ENCODE data around the gene AXDND1.
"Not testable (repeated sequence)": the region's sequence is repeated elsewhere in the genome, so short reads cannot be mapped to it uniquely, and the experiment has no call there.

AXDND1 gene

DNA sequence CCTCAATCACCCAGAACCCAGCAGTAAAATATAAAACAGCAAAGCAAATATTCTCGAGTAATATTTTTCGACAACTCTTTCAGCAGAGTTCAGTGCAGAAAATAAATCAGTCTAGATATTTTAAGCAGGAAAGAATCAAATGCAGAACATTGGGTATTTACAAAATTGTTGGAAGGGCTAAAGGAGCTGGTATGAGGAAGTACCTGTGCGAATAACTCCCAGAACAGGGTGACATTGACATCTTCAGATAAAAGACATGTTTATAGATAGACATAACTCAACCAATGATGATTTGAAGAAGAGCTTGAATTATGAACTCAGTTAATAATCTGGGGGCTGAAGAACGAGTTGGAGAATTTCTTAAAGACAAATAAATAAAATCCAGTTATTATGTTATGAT, 6.4 kb downstream of the AXDND1 start:
- no peak for DNase-seq

DNA sequence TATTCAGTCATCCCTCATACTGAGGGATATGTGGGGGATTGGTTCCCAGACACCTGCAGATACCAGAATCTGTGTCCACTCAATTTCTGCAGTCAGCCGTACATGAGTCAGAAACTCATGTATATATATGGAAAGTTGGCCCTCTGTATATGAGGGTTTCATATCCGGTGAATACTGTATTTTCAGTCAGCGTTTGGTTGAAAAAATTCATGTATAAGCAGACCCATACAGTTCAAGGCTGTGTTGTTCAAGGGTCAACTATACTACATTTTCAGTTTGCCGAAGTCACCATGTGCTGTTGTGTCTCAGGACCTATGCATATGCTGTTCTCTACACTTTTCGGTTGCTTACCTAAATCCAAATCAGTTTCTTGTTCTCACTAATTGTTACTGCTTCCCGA, 10.5 kb downstream of the AXDND1 start:
- no peak for DNase-seq

DNA sequence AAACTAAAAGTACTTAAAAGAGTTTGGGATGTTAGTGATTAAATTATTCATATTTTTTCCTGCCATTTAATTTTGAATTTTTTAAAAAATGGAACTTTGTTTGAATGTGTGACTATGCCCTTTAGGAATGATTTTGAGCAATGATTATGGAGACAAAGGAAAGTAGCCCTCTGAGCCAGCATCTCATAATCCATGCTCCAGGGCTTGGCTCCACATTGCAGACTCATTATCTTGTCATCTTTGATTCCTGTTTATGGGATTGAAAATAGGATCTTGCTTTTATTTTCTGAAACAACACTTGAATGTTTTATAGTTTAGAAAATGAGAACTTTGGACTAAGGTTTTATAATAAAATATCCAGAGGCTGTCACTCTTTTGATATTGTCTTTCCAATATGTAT, 14.5 kb downstream of the AXDND1 start:
- DNase-seq: no peak

DNA sequence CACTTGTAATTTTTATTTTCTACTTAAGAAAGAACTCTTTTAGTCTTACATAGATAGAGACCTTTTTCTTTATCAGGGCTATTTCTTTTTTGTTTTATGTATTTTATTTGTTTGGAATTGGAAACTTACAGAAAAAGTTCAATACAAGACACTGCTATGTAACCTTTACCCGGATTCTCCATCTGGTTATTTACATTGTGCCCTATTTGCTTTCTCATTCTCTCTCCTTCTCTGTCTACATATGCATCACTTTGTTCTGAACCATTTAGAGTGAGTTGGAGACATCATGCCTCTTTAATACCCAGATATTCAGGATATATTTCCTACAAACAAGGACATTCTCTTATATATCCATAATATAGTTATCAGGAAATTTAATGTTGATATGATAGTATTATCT, 18.3 kb downstream of the AXDND1 start:
- DNase-seq: no peak

DNA sequence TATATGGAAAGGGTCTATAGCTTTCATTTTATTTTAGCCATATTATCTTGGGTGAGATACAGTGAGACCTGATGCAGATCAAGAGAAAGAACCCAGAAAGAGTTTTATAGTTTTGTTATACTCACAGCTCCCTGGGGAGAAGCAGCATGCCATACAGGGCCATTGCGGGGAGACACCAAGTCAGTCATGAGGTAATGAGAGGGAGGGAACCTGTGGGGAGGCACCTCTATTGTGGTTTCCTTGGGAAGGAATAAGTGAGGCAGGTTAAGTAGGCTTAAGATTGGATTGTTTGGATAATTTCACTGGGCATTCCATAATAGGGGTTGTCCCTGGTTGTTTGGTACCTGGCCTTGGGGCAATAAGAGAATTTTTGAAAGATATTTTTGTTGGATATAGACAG, 19.7 kb downstream of the AXDND1 start:
- DNase-seq: no peak

DNA sequence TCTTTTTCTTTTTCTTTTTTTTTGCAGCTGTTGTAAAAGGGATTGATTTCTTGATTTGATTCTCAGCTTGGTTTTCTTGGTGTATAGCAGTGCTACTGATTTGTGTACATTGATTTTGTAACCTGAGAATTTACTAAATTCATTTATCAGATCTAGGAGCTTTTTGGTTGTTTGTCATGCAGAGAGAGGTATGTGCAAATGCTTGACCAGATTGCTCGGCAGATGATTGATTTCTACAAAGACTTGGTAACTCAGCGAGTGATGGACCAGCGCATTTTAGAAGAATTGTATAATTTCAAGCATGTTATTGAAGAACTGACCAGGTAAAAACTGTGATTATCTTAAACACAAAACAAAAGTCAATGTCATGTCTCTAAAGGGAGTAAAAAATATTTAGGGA, 27.9 kb downstream of the AXDND1 start:
- DNase-seq: no peak

DNA sequence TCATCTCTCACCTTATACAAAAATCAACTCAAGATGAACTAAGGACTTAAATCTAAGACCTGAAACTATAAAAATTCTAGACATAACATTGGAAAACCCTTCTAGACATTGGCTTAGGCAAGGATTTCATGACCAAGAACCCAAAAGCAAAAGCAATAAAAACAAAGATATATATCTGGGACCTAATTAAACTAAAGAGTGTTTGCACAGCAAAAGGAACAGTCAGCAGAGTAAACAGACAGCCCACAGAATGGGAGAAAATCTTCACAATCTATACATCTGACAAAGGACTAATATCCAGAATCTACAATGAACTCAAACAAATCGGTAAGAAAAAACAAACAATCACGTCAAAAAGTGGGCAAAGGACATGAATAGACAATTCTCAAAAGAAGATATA, 33.6 kb downstream of the AXDND1 start:
- not testable (repeated sequence) for DNase-seq

DNA sequence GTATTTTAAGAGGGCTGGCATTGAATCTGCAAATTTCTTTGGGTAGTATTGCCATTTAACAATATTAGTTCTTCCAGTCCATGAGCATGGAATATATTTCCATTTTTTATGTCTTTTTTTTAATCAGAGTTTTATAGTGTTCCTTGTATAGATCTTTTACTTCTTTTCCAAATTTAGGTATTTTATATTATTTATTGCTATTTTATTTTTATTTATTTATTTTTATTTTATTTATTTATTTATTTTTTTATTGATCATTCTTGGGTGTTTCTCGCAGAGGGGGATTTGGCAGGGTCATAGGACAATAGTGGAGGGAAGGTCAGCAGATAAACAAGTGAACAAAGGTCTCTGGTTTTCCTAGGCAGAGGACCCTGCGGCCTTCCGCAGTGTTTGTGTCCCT, 52.0 kb downstream of the AXDND1 start:
- not testable (repeated sequence) for DNase-seq

DNA sequence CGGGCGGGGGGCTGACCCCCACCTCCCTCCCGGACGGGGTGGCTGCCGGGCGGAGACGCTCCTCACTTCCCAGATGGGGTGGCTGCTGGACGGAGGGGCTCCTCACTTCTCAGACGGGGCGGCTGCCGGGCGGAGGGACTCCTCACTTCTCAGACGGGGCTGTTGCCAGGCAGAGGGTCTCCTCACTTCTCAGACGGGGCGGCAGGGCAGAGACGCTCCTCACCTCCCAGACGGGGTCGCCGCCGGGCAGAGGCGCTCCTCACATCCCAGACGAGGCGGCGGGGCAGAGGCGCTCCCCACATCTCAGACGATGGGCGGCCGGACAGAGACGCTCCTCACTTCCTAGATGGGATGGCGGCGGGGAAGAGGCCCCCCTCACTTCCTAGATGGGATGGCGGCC, 52.9 kb downstream of the AXDND1 start:
- DNase-seq: not testable (repeated sequence)

DNA sequence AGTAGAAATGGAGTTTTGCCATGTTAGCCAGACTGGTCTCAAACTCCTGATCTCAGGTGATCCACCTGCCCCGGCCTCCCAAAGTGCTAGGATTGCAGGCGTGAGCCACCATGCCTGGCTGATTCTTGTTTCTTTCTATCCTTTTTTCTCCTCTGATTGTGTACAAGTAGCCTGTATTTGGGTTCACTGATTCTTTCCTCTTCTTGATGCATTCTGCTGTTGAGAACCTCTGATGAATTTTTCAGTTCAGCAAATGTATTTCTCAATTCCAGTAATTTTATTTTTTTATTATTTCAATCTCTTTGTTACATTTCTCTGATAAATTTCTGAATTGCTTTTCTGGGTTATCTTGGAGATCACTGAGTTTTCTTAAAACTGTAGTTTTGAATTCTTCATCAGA, 58.8 kb downstream of the AXDND1 start:
- DNase-seq: no peak

DNA sequence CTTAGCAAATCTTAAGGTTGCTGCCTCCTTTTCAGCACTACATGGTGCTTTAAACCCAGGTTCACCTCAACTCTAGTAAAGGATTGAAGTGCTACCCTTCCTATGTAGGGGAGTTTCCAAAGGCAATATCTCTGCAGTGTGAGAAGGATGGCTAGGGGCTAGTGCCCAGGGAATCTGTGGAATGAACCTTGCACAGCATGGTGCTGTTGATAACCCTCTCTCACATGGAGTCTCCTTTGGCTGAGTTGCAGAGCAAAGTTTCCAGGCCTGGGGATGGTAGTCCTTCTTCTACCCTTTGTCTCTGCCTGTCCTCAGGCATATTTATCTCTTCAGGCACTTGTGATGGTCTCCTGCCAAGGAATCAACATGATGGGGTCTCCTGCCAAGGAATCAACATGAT, 59.4 kb downstream of the AXDND1 start:
- DNase-seq: no peak

DNA sequence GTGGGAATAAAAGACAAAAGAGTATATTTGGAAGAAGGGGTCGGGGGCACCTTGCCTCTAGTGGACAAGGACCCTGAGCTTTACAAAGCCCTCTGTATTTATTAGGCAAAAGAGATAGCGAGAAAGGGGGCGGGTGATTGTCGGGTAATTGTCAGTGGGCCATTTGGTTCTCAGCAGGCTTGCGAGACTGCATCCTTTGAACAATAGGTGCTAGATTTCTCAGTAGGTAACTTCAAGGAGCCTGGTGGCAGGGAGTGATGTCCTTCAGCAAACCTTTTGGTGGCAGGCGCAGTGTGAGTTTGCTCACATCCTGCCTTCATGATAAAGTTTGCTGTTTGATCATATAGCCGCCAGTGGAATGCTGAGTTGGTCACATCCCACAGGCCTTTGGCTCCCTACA, 71.4 kb downstream of the AXDND1 start:
- DNase-seq: no peak

DNA sequence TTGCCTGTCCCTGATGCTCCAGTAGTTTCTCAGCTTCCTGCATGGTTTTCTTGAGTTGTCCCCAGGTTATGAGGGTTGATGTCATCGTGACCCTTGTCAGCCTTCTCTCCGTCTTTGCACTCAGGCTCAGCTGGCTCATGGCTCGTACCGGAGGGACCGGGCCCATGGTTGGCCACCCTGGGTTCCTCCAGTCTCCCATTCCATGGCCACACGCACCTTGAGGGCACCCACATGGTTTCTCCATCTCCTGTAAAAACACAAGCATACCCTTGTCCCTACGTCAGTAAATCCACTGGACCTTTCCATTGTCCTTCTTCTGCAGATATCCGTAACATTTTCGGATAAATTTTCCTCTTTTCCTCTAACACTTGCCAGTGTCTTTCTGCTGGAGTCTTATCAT, 73.9 kb downstream of the AXDND1 start:
- not testable (repeated sequence) for DNase-seq

DNA sequence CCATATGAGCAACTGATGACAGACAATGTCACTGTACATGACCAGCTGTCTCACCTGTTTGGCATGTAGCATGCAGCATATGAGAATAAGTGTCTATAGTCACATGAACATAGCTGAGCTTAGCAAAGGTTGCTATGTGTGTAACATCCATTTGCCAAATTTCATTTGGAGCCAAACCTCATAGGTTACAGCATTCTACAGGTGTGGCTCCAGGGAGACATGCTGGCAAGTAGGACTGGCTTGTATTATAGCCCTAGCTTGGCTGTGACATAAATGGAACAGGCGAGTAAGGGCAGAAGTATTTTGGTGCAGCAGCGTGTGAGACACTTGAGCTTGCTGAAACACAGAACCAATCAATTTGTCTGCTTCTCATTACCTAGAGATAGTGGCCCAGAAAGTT, 74.5 kb downstream of the AXDND1 start:
- DNase-seq: not testable (repeated sequence)

DNA sequence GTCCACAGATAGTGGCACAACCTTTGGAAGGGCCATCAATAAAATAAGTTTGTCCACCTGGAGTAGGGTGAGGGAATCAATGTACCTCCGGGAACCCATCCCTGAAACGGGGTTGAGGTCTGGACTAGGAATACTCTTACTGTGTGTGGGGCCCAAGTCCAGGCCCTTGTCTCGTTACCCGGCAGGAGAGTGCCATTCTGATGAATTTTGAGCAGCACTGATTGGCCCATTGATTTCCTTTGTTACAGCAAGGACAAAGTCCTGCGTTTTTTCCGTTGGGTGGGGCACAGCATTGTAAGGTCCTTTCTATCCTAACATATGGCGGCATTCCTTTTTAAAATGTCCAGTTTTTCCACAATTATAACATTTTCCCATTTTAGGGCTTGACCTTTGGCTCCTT, 75.2 kb downstream of the AXDND1 start:
- DNase-seq: no peak

DNA sequence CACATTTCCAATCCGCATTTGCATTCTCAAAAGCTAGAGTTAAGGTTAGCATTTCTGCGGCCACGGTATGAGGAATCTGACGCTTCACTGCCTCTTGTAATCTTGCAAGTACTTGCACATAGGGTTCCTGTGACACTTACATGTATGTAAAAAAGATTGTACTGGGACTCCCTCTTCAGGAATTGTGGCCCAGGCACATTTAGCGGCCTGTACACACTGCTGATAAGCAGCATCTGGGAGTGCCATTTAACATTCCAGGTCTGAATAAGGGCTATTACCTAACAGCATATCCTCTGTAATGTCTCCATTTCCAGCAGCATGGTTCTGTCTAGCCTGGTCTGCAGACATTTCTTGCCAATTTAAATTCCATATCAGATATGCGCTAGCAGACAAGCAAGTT, 75.7 kb downstream of the AXDND1 start:
- DNase-seq: no peak

DNA sequence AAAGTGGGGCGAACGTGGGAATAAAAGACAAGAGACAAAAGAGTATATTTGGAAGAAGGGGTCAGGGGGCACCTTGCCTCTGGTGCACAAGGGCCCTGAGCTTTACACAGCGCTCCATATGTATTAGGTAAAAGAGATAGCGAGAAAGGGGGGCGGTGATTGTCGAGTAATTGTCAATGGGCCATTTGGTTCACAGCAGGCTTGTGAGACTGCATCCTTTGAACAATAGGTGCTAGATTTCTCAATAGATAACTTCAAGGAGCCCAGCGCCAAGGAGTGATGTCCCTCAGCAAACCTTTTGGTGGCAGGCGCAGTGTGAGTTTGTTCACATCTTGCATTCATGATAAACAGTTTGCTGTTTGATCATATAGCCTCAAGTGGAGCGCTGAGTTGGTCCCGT, 77.1 kb downstream of the AXDND1 start:
- DNase-seq: not testable (repeated sequence)

DNA sequence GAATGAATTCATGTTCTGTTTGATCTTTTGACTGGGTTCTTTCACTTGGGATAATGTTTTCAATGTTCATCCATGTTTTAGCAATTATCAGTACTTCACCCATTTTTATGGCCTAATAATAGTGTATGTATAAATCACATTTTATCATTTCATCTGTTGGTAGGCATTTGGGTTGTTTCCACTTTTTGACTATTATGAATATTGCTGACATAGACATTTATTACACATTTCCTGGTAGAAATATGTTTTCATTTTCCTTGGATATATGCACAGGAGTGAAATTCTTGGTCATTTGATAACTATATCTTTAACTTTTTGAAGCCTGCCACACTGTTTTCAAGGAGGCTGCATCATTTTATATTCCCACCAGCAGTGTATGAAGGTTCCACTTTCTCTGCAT, 79.8 kb downstream of the AXDND1 start:
- DNase-seq: no peak

DNA sequence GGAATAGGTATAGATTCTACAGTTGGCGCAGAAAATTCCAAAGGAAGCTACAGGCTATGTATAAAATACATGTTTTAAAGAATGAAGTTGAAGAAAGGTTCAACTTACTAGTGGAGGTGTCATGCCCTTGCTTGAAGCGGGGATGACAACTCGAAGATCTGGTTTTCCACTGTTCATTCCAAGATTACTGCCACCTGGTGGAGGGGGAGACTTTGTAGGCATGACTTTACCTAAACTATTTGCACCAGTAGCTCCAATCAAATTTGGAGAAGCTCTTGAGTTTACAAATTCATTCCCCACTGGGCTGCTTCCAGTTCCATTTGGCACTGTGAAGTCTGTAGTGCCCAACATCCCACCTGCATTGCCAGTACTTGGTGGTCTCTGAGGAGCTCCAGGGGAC, 81.7 kb downstream of the AXDND1 start:
- no peak for DNase-seq

DNA sequence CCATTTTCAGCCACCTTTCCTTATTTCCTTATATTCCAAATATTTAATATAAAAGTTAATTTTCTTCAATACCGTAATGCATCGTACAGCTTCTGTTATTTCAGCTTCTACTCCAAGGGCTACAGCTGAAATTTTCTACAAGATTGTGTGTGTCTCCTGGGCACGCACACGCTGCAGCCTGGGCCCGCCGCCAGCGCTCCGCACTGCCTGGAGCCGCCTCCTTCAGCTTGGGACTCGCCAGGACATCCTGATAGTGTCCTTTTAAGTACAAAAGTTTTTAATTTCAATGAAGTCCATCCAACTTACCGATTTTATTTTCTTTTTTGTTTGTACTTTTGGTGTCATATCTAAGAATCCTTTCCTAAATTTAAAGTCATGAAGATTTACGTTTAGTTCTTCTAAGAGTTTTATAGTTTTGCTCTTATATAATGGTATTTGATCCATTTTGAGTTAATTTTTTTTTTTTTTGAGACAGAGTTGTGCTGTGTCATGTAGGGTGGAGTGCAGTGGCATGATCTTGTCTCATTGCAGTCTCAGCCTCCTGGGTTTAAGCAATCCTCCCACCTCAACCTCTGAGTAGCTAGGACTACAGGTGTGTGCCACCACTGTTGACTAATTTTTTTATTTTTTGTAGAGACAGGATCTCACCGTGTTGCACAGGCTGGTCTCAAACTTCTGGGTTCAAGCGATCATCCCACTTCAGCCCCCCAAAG, 82.8 kb downstream of the AXDND1 start:
- DNase-seq: no peak

DNA sequence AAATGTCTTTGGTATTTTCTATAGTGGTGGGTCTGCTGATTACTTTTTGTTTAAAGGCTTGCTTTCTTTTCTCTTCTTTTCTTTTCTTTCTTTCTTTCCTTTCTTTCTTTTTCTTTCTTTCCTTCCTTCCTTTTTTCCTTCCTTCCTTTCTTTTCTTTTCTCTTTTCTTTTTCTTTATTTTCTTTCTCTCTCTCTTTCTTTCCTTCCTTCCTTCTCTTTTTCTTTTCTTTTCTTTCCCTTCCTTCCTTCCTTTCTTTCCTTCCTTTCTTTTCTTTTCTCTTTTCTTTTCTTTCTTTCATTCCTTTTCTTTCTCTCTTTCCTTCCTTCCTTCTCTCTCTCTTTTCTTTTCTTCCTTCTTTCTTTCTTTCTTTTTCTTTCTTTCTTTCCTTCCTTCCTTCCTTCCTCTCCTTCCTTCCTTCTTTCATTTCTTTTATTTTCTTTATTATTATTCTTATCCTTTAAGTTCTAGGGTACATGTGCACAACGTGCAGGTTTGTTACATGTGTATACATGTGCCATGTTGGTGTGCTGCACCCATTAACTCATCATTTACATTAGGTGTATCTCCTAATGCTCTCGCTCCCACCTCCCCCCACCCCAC, 93.9 kb downstream of the AXDND1 start:
- DNase-seq: not testable (repeated sequence)

DNA sequence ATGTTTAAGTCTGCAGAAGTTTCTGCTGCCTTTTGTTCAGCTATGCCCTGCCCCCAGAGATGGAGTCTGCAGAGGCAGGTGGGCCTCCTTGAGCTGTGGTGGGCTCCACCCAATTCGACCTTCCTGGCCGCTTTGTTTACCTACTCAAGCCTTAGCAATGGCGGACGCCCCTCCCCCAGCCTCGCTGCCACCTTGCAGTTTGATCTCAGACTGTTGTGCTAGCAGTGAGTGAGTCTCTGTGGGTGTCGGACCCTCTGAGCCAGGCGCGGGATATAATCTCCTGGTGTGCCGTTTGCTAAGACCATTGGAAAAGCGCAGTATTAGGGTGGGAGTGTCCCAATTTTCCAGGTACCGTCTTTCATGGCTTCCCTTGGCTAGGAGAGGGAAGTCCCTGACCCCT, 99.9 kb downstream of the AXDND1 start:
- not testable (repeated sequence) for DNase-seq

DNA sequence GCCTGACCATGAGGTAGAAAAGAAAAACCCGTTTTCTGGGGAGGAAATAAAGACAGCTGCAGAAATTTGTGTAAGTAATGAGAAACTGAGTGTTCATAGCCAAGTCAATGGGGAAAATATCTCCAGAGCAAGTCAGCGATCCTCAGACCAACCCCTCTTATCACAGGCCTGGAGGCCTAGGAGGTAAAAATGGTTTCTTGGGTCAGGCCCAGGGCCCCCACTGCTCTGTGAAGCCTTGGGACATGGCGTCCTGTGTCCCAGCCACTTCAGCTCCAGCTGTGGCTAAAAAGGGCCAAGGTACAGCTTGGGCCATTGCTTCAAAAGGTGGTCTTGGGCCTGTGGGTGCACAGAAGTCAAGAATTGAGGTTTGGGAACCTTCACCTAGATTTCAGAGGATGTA, 108.9 kb downstream of the AXDND1 start:
- no peak for DNase-seq

DNA sequence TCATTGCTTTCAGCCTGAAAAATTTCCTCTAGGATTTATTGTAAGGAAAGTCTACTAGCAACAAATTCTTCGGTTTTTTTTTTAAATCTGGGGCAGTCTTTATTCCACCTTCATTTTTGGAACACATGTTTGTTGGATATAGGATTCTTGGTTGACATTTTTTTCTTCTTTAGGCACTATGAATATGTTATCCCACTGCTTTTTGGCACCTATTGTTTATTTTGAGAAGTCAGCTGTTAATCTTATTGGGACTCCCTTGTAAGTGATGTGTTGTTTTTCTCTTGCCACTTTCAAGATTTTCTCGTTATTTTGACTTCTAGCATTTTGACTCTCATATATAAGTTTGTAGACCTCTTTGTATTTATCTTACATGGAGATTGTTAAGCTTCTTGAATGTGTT, 110.7 kb downstream of the AXDND1 start:
- no peak for DNase-seq

DNA sequence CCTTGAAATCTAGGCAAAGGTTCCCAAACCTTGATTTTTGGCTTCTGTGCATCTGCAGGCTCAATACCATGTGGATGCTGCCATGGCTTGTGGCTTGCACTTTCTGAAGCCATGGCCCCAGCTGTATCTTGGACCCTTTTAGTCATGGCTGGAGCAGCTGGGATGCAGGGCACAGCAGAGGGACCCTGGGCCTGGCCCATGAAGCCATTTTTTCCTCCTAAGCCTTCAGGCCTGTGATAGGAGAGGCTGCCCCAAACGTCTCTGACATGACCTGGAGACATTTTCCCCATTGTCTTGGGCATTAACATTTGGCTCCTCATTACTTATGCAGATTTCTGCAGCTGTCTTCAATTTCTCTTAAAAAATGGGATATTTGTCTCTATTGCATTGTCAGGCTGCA, 112.6 kb downstream of the AXDND1 start:
- no peak for DNase-seq

Data from SHP77 (cell line).